Measurements from ENCODE around the gene CCDC149.

Gene CCDC149

GRCh38 chr4:24896977-24897376 is 15.9 kb downstream of the CCDC149 start:
- Histone ChIP-seq H2BK15ac (replicated peaks; ENCODE audit: low read depth) (no peak overlapping the region), H3K18ac (ENCODE audit: low read length) (no peak overlapping the region), H2BK120ac (ENCODE audit: low read depth, low read length) (no peak overlapping the region), H3K23ac (ENCODE audit: low read length) (no peak overlapping the region), H3K56ac (ENCODE audit: low read length) (no peak overlapping the region), H3K27me3 (ENCODE audit: insufficient read depth, low read length, poor library complexity) (no peaks in the 10 kb centered on the region), H3K36me3 (ENCODE audit: control insufficient read depth, insufficient read depth, low read length) (no peaks in the 10 kb centered on the region), H2BK5ac (ENCODE audit: low read length) (no peak overlapping the region), H3K4me1 (ENCODE audit: control insufficient read depth, low read depth, low read length) (no peaks in the 10 kb centered on the region), H3K79me2 (ENCODE audit: control insufficient read depth, insufficient read depth, low read length) (no peaks in the 10 kb centered on the region), H4K5ac (ENCODE audit: low read length) (no peak overlapping the region), H3K27ac (ENCODE audit: low read depth, low read length) (no peak overlapping the region), H3K9ac (ENCODE audit: low read length) (no peak overlapping the region), H2AK5ac (ENCODE audit: low read length) (no peak overlapping the region), H3K79me1 (ENCODE audit: low read length) (no peaks in the 10 kb centered on the region), H4K8ac (ENCODE audit: low read depth, low read length) (no peak overlapping the region), H3K4me2 (ENCODE audit: low read length) (no peak overlapping the region), H3K4ac (ENCODE audit: low read depth, low read length) (no peak overlapping the region), H3K4me3 (ENCODE audit: low read length) (no peak overlapping the region)
- no peak for DNase-seq
- WGBS (ENCODE audit: extremely low coverage, insufficient coverage, low lambda C conversion rate) = no CpG with 5 or more reads among the region's 5 CpGs

- H3K27me3 ChIP-seq (ENCODE audit: insufficient read depth, low read length, poor library complexity) = no peaks in the 10 kb centered on the region
- H3K4ac ChIP-seq (ENCODE audit: low read depth, low read length) = no peak overlapping the region
- no peak overlapping the region for H2BK15ac ChIP-seq (replicated peaks; ENCODE audit: low read depth)
- DNase-seq = no peak
- no peaks in the 10 kb centered on the region for H3K36me3 ChIP-seq (ENCODE audit: control insufficient read depth, insufficient read depth, low read length)
- H2BK120ac ChIP-seq (ENCODE audit: low read depth, low read length) = no peak overlapping the region
- H4K5ac ChIP-seq (ENCODE audit: low read length) = no peak overlapping the region
- no peak overlapping the region for H2BK5ac ChIP-seq (ENCODE audit: low read length)
- H3K4me2 ChIP-seq (ENCODE audit: low read length) = no peak overlapping the region
- no CpG with 5 or more reads among the region's 3 CpGs for WGBS (ENCODE audit: extremely low coverage, insufficient coverage, low lambda C conversion rate)
- no peak overlapping the region for H3K56ac ChIP-seq (ENCODE audit: low read length)
- no peaks in the 10 kb centered on the region for H3K79me2 ChIP-seq (ENCODE audit: control insufficient read depth, insufficient read depth, low read length)
- no peak overlapping the region for H3K23ac ChIP-seq (ENCODE audit: low read length)
- no peak overlapping the region for H3K27ac ChIP-seq (ENCODE audit: low read depth, low read length)
- H2AK5ac ChIP-seq (ENCODE audit: low read length) = no peak overlapping the region
- no peaks in the 10 kb centered on the region for H3K79me1 ChIP-seq (ENCODE audit: low read length)
- no peak overlapping the region for H3K9ac ChIP-seq (ENCODE audit: low read length)
- H3K4me1 ChIP-seq (ENCODE audit: control insufficient read depth, low read depth, low read length) = no peaks in the 10 kb centered on the region
- H3K4me3 ChIP-seq (ENCODE audit: low read length) = no peak overlapping the region
- H4K8ac ChIP-seq (ENCODE audit: low read depth, low read length) = no peak overlapping the region
- H3K18ac ChIP-seq (ENCODE audit: low read length) = no peak overlapping the region
Measured at GRCh38 chr4:24896056-24896455, 16.8 kb downstream of the CCDC149 start.

GRCh38 chr4:24895461-24895860 is 17.4 kb downstream of the CCDC149 start:
- Histone ChIP-seq H2AK5ac (ENCODE audit: low read length) (no peak overlapping the region), H3K27me3 (ENCODE audit: insufficient read depth, low read length, poor library complexity) (no peaks in the 10 kb centered on the region), H3K4me2 (ENCODE audit: low read length) (no peak overlapping the region), H3K36me3 (ENCODE audit: control insufficient read depth, insufficient read depth, low read length) (no peaks in the 10 kb centered on the region), H3K4me1 (ENCODE audit: control insufficient read depth, low read depth, low read length) (no peaks in the 10 kb centered on the region), H2BK5ac (ENCODE audit: low read length) (no peak overlapping the region), H3K79me2 (ENCODE audit: control insufficient read depth, insufficient read depth, low read length) (no peaks in the 10 kb centered on the region), H2BK120ac (ENCODE audit: low read depth, low read length) (no peak overlapping the region), H4K5ac (ENCODE audit: low read length) (no peak overlapping the region), H3K4ac (ENCODE audit: low read depth, low read length) (no peak overlapping the region), H3K18ac (ENCODE audit: low read length) (no peak overlapping the region), H3K56ac (ENCODE audit: low read length) (no peak overlapping the region), H2BK15ac (replicated peaks; ENCODE audit: low read depth) (no peak overlapping the region), H3K27ac (ENCODE audit: low read depth, low read length) (no peak overlapping the region), H3K23ac (ENCODE audit: low read length) (no peak overlapping the region), H3K9ac (ENCODE audit: low read length) (no peak overlapping the region), H3K4me3 (ENCODE audit: low read length) (no peak overlapping the region), H3K79me1 (ENCODE audit: low read length) (no peaks in the 10 kb centered on the region), H4K8ac (ENCODE audit: low read depth, low read length) (no peak overlapping the region)
- DNase-seq = no peak
- no CpG with 5 or more reads among the region's 1 CpG for WGBS (ENCODE audit: extremely low coverage, insufficient coverage, low lambda C conversion rate)

- Histone ChIP-seq H2AK5ac (ENCODE audit: low read length) (no peak overlapping the region), H4K8ac (ENCODE audit: low read depth, low read length) (no peak overlapping the region), H3K79me2 (ENCODE audit: control insufficient read depth, insufficient read depth, low read length) (no peaks in the 10 kb centered on the region), H2BK15ac (replicated peaks; ENCODE audit: low read depth) (no peak overlapping the region), H3K4me2 (ENCODE audit: low read length) (no peak overlapping the region), H3K79me1 (ENCODE audit: low read length) (no peaks in the 10 kb centered on the region), H3K4me3 (ENCODE audit: low read length) (no peak overlapping the region), H3K27ac (ENCODE audit: low read depth, low read length) (no peak overlapping the region), H3K4ac (ENCODE audit: low read depth, low read length) (no peak overlapping the region), H3K9ac (ENCODE audit: low read length) (no peak overlapping the region), H3K27me3 (ENCODE audit: insufficient read depth, low read length, poor library complexity) (no peaks in the 10 kb centered on the region), H3K18ac (ENCODE audit: low read length) (no peak overlapping the region), H4K5ac (ENCODE audit: low read length) (no peak overlapping the region), H3K36me3 (ENCODE audit: control insufficient read depth, insufficient read depth, low read length) (no peaks in the 10 kb centered on the region), H2BK120ac (ENCODE audit: low read depth, low read length) (no peak overlapping the region), H2BK5ac (ENCODE audit: low read length) (no peak overlapping the region), H3K56ac (ENCODE audit: low read length) (no peak overlapping the region), H3K4me1 (ENCODE audit: control insufficient read depth, low read depth, low read length) (no peaks in the 10 kb centered on the region), H3K23ac (ENCODE audit: low read length) (no peak overlapping the region)
- WGBS (ENCODE audit: extremely low coverage, insufficient coverage, low lambda C conversion rate) = no CpG with 5 or more reads among the region's 9 CpGs
- no peak for DNase-seq
Measured at GRCh38 chr4:24894846-24895245, 18.0 kb downstream of the CCDC149 start.

- WGBS (ENCODE audit: extremely low coverage, insufficient coverage, low lambda C conversion rate) = no CpG with 5 or more reads among the region's 1 CpG
- H2BK15ac ChIP-seq (replicated peaks; ENCODE audit: low read depth) = no peak overlapping the region
- H3K18ac ChIP-seq (ENCODE audit: low read length) = no peak overlapping the region
- H3K36me3 ChIP-seq (ENCODE audit: control insufficient read depth, insufficient read depth, low read length) = no peaks in the 10 kb centered on the region
- H3K4me2 ChIP-seq (ENCODE audit: low read length) = no peak overlapping the region
- H2AK5ac ChIP-seq (ENCODE audit: low read length) = no peak overlapping the region
- no peak overlapping the region for H3K23ac ChIP-seq (ENCODE audit: low read length)
- H4K5ac ChIP-seq (ENCODE audit: low read length) = no peak overlapping the region
- H3K56ac ChIP-seq (ENCODE audit: low read length) = no peak overlapping the region
- H3K4me3 ChIP-seq (ENCODE audit: low read length) = no peak overlapping the region
- DNase-seq = no peak
- no peak overlapping the region for H3K27ac ChIP-seq (ENCODE audit: low read depth, low read length)
- no peak overlapping the region for H4K8ac ChIP-seq (ENCODE audit: low read depth, low read length)
- no peak overlapping the region for H2BK120ac ChIP-seq (ENCODE audit: low read depth, low read length)
- no peak overlapping the region for H2BK5ac ChIP-seq (ENCODE audit: low read length)
- H3K79me2 ChIP-seq (ENCODE audit: control insufficient read depth, insufficient read depth, low read length) = no peaks in the 10 kb centered on the region
- H3K9ac ChIP-seq (ENCODE audit: low read length) = no peak overlapping the region
- no peaks in the 10 kb centered on the region for H3K4me1 ChIP-seq (ENCODE audit: control insufficient read depth, low read depth, low read length)
- H3K27me3 ChIP-seq (ENCODE audit: insufficient read depth, low read length, poor library complexity) = no peaks in the 10 kb centered on the region
- no peaks in the 10 kb centered on the region for H3K79me1 ChIP-seq (ENCODE audit: low read length)
- H3K4ac ChIP-seq (ENCODE audit: low read depth, low read length) = no peak overlapping the region
Measured at GRCh38 chr4:24894243-24894642, 18.6 kb downstream of the CCDC149 start.

- H2BK120ac ChIP-seq (ENCODE audit: low read depth, low read length) = no peak overlapping the region
- H3K18ac ChIP-seq (ENCODE audit: low read length) = no peak overlapping the region
- H3K27me3 ChIP-seq (ENCODE audit: insufficient read depth, low read length, poor library complexity) = no peaks in the 10 kb centered on the region
- no peaks in the 10 kb centered on the region for H3K36me3 ChIP-seq (ENCODE audit: control insufficient read depth, insufficient read depth, low read length)
- no peak overlapping the region for H4K5ac ChIP-seq (ENCODE audit: low read length)
- H3K9ac ChIP-seq (ENCODE audit: low read length) = no peak overlapping the region
- H2BK5ac ChIP-seq (ENCODE audit: low read length) = no peak overlapping the region
- H3K4me3 ChIP-seq (ENCODE audit: low read length) = no peak overlapping the region
- H2AK5ac ChIP-seq (ENCODE audit: low read length) = no peak overlapping the region
- WGBS (ENCODE audit: extremely low coverage, insufficient coverage, low lambda C conversion rate) = no CpG with 5 or more reads among the region's 2 CpGs
- no peak overlapping the region for H3K4me2 ChIP-seq (ENCODE audit: low read length)
- H2BK15ac ChIP-seq (replicated peaks; ENCODE audit: low read depth) = no peak overlapping the region
- H3K79me2 ChIP-seq (ENCODE audit: control insufficient read depth, insufficient read depth, low read length) = no peaks in the 10 kb centered on the region
- no peak overlapping the region for H3K27ac ChIP-seq (ENCODE audit: low read depth, low read length)
- no peak for DNase-seq
- no peak overlapping the region for H4K8ac ChIP-seq (ENCODE audit: low read depth, low read length)
- H3K4ac ChIP-seq (ENCODE audit: low read depth, low read length) = no peak overlapping the region
- no peak overlapping the region for H3K23ac ChIP-seq (ENCODE audit: low read length)
- H3K56ac ChIP-seq (ENCODE audit: low read length) = no peak overlapping the region
- H3K4me1 ChIP-seq (ENCODE audit: control insufficient read depth, low read depth, low read length) = peaks cover 5% of the 10 kb centered on the region
- no peaks in the 10 kb centered on the region for H3K79me1 ChIP-seq (ENCODE audit: low read length)
Measured at GRCh38 chr4:24892778-24893177, 20.1 kb downstream of the CCDC149 start.
